T-helper 1 cell treated with Interleukin-12 subunit alpha and Interleukin-12 subunit beta and Interleukin-4 antibody, amounts not matched to agents 30 ng/mL and 1 ng/mL, for 36 hours (primary cell): ENCODE results near the gene ARHGEF10L. TPM values are rescaled to one million over a fixed set of nuclear protein-coding genes. Genes with fewer than 3 reads are reported as not detected.

ENCODE experiments used
- intact Hi-C: fragments of 100-400 bp; cut with micrococcal nuclease; formaldehyde crosslinking; loops from one replicate; pipeline ENCODE4 v1.15.1; 2024
- total RNA-seq: library from RNA; stranded (reverse); gene quantifications from 2 replicates; pipeline ENCODE4 v1.2.3, GENCODE V29; 2022

Gene ARHGEF10L
- total RNA-seq, 1 donor from 2014 or later = not detected

DNA sequence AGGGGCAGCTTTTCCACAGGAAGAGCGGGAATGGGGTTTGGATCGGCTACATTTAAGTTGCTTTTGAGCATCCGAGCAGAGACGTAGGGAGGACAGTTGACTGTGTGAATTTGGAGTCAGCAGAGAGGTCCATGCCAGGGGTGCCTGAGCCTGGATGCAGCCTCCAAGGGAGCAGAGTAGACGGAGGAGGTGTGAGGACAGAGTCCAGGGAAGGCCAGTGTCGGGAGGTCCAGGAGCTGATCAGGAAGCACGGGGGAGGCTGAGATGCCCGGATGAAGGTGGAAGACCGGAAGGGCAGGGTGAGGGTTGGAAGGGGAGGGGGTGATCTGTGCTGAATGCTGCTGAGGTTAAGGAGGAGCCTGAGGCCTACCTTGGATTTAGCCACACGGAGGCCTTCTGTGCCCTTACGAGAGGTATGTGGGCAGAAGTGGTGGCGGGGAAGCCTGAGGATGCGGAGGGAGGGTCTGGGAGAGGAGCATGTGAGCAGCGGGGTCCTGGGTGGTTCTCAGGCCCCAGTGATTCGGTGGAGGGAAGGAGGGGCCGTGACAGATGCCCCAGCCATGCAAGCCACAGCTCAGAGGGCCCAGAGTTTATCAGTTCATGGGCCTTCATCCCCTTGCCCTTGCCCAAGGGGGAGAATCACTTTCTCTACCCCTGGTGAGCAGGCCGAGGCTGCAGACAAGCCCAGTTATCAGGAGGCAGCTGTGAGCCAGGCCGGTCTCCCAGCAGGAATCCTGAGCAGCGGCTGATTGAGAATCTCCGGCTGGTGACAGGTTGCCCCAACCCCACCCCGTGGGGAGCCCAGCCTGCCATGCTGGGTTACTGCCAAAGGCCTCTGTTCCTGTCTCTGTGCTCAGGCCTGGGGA is 161.7 kb downstream of the ARHGEF10L start:
- intact Hi-C loops = no loop called here

DNA sequence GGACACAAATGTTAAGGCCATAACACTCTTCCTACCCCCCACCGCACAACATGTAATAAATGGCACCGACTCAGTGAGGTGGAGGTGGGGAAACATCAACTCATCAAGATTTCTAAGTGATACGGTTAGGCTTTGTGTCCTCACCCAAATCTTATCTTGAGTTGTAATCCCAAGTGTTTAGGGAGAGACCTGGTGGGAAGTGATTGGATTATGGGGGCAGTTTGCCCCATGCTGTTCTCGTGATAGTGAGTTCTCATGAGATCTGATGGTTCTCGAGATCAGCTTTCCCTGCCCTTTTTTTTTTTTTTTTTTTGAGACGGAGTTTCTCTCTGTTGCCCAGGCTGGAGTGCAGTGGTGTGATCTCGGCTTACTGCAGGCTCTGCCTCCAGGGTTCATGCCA is 164.7 kb downstream of the ARHGEF10L start:
- intact Hi-C loops = no loop called here

DNA sequence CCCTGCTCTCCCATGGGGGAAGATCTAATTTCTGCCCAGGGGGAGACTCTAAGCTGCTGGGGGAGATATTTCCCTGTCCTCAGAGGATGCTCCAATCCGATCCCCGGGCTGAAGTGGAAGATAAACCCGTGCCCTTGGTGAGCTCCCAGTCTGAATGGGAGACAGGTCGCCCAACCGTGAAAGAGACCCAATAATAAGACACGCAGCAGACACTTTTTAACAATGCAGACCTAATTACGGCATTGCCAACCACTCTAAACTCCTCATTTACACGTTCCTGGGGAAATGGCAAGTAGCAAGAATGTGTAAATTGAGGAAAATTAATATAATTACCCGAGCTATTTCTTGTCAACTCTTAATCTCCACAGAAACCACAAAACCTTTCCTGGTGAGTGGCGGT is 166.9 kb downstream of the ARHGEF10L start:
- intact Hi-C loops = no loop called here

DNA sequence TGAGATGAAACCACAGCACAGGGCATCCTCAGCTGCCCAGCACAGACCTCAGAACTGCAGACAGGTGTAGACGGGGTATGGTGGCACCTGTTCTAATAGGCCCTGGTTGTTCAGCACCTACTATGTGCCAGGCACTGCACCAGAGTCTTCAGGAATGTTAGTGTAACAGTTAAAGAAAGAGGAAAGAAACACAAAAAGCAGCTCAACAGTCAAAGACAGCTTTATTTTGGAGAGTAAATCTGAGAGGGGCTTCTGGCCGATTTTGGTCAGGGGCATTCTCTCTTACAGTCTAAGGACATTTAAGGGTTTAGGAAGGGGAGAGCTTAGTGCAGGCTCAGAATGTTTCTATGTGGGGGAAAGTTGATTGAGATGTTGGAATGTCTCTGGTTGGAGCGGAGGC is 170.5 kb downstream of the ARHGEF10L start:
- intact Hi-C loops = no loop called here

DNA sequence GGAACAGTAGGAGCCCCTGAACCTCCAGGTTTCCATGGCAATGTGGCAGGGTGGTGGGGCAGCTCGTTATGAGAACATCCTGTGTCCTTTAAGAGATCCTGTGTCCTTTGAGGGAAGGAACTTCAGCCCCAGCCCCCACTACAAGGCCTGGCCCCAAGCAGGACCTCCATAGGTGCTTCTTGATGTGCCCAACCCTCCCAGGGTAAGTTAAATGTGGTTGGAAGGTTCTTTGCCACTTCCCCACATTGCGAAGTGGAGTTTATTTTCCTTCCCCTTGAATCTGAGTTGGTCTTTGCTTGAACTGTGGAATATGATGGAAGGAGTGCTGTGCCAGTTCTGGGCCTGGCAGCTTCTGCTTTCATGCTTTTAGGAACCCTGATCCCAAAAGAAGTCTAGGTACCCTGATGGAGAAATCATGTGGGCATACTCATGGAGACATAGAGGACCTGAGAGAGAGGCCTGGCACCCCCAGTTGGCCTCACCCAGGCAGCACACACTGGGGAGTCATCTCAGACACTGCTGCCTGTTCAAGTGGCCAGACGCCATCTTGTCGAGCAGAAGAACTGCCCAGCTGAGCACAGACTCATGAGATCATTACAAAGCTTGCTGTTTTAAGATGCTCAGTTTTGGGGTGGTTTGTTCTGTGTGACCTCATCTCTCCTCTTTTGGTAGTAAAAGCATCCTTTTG is 171.5 kb downstream of the ARHGEF10L start:
- intact Hi-C loops = no loop called here

DNA sequence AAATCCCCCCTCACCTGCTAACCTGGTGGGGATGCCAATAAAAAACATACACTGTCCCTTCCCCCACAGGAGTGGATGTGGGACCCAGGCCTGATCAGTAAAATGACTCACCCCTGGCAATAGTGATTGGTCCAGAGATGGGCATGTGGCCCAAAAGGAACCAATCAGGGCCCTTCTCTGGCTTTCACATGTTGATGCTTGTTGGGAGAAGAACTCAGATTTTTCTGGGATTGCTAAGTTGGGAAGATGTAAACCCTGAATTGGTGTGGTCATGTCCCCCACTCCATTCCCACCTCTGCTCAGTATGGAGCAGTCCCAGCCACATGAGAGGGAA is 172.0 kb downstream of the ARHGEF10L start:
- intact Hi-C loops = no loop called here

DNA sequence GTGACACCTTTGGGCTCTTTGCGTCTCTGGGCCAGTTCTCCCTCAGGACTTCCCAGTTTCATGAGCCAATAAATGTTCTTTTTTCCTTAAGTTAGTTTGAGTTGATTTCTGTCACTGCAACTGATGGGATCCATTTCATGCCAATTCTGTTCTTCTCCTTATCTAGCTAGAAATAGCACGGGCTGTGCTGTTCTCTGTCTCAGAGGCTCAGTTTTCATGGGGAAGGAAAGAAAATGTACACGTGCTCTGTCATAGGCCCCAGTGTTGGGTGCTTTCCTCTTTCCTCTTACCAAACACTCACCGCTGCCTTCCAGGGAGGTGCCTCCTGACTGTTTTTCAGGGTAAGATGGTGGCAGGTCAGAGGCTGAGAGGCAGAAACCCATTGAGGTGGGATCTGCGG is 172.4 kb downstream of the ARHGEF10L start:
- intact Hi-C loops = no loop called here

DNA sequence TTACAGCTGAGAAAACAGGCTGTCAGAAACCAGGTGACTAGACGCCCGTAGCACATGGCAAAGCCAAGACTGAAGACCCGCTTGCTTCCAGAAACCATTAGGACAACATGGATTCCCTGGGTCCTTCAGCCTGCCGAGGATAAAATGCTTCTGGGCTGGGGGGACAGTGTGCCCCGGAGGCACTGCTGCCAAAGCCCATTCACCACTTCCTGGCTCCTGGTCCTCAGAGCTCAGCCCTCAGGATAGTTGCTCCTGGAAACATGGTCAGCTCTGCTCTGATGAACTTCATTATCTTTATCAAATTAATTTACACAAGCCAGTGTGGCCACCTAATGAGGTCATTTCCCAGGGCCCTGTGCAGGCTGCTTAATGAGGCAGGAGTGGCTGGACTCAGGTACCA is 174.5 kb downstream of the ARHGEF10L start:
- intact Hi-C loops = no loop called here

DNA sequence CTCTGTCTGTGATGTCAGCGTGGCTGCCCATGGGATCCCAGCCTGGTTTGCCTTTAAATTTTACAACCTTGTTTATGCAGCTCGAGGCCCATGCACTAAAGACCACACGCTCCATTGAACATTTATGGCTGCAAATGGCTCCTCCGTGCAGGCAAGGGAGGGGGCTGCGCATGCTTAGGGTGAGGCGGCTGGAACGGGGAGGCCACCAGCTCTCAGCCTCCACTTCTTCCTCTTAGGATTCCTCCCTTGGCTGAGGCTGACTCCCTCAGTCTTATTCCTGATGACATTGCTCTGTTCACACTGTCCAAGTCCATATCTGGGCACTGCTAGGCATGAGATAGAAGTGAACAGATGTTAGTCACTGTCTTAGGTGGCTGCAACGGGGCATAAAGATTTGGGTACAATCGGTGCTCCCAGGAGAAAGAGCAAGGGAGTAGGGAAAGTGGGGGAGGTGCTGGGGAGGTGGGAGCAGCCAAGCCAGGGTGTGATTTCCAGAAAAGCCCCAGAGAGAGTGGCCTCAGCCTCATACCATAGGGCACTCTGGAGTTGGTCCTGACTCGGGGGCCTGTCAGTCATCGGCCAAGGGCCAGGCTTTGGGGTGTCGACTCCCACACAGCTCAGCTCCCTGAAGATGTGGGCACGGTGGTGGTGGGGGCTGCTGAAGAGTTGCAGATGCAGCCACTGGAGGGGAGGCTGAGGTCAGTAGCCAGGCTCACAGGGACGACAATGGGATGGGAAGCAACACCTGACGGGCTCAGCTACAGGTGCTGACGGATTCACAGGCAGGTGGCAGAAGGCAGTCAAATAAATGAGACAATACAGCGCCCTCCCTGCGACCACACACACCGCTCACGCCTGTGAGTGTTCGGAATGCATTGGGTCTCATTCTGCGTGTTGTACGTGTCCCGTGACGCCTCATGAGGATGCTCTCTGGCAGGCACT is 178.4 kb downstream of the ARHGEF10L start:
- intact Hi-C loops = no loop called here

DNA sequence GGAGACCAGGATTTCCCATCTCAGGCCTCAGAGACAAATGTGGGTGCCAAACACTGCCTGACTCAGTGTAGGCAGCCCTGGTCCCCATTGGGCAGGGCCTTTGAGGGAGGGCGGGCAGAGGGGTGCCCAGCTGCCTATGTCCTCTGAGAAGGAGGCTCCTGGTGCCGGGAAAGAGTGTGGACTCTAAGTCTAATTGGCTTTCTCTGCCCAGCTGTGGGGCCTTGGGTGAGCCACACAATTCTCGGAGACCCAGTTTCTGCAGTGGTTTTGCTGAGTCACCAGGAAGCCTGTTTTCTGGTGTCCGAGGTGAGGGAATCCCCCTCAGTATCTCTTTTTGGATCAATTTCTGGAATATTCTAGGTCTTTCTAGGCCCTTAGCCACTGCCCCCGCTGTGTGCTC is 180.4 kb downstream of the ARHGEF10L start:
- intact Hi-C loops = no loop called here

DNA sequence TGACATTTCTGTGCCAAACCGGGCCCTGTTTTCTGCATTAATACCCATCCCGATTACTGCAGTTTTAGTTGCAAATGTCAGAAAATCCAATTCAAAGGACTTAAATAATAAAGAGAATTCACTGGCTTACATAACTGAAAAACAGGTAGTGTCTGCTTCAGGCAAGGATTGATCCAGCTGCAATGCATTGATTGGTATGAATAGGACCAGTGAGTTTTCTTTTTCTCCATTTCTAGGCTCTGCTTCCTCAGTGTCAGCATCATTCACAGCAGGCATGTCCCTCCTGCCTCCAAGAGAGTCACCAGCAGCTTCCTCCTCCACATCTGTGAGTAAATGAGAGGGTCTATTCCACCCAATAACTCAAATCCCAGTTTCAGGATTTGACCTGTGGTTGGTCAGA is 181.9 kb downstream of the ARHGEF10L start:
- intact Hi-C loops = no loop called here

DNA sequence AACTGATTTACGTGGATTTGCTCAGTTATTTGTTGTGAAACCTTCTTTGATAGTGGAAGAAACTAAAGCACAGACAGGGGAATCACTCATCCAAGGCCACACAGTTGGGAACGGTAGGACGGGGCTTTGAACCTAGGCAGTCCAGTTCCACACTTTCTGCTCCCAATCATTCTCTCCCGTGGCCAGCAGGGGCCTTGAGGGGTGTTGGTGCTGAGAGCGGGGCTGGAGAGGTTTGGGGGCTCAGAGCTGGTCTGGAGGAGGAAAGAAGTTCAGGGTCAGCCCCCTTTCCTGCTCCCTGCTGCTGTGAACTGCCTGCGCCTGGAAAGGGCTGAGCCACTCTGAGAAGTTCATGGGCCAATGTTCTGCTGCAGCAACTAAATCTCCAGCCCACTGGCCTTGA is 184.2 kb downstream of the ARHGEF10L start:
- intact Hi-C loops = no loop called here

DNA sequence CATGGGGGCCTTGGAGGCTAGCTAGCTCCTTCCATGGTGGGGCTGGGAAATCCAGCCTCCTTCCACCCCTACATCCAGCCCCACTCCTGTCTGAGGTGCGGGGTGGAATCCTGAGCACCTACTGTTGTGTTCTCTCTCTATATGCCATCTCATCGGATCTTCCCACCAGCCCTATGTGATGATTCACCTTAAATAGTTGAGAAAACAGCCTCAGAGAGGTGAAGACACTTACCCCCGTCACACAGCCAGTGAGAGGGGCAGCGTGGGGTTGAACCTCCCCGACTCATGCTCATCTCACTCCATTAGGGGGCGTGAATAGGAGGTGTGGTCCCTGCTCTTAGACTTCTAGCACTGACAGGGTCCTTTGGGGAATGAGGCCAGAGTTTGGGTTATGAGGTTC is 184.7 kb downstream of the ARHGEF10L start:
- intact Hi-C loops = no loop called here

DNA sequence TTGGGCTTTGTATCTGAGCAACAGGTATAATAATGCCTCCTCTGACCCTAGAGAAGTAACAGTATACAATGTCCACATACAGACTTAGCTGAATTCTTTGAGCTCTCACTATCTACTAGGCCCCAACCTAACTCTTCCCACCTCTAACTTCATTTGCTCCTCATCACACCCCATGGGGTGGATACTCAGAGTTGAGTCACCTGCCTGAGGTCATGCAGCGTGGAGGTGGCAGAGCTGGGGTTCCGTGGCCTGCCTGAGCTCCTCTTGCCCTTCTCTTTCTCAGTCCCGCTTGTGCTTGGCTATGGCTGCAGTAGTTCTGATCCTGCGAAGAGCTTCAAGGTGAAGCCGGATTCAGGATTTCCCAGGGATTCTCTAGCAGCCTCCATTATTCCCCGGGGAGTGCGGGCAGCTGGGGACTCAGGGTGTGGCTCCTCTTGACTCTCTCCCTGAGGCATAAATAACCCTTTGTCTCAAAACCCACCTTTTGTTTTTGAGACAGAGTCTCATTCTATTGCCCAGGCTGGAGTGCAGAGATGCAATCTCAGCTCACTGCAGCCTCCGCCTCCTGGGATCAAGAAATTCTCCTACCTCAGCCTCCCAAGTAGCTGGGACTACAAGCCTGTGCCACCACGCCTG is 185.7 kb downstream of the ARHGEF10L start:
- intact Hi-C loops = no loop called here

DNA sequence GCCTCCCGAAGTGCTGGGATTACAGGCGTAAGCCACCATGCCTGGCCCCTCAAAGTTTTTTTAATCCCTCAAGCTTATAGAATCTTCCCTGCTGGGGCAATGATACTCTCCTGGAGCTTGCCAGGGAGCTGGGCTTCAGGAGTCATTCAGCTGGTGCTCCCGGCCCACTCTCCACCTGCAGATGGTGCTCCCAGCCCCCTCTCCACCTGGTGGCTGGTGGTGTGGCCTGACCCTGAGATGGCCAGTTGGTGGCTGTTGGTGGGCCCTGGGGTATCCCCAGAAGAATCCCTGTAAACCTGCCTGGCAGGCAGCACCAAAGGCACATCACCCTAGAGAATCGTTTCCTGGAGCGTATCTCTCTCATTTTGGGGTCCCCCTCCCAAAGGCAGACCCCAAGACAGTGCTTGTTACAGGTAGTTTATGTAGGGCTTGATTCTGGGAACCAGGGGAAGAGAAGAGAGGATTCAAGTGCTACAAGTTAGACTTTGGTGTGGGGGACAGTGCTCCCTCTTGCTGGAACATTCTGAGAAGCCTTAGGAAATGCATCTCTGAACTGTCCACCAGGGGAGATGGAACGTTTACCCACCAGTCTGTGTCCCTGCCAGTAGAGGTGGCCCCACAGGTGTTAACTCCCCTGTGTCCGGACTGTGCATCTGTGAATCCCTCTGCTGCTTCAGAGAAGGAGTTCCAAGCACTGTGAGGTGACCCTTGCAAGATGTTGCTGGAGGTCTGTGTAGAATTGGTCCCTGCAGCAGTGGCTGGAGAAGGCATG is 186.5 kb downstream of the ARHGEF10L start:
- intact Hi-C loops = no loop called here

DNA sequence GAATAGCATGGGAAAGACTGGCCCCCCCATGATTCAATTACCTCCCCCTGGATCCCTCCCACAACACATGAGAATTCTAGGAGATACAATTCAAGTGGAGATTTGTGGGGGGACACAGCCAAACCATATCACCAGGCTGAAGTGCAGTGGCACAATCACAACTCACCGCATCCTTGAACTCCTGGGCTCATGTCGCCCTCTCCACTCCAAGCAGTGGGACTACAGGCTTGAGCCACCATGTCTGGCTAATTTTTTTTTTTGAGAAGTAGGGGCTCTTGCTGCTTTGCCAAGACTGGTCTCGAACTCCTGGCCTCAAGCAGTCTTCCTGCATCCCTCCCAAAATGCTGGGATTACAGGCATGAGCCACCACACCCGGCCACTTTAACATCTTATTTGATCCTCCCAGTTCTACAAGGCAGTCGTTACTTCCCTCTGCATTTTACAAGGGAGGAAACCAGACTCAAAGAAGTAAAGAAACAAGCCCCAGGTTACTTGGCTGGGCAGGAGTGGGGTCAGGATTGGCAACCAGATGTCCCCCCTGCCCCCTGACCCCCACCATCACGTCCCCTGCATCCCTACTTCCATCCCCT is 188.7 kb downstream of the ARHGEF10L start:
- intact Hi-C loops = no loop called here

DNA sequence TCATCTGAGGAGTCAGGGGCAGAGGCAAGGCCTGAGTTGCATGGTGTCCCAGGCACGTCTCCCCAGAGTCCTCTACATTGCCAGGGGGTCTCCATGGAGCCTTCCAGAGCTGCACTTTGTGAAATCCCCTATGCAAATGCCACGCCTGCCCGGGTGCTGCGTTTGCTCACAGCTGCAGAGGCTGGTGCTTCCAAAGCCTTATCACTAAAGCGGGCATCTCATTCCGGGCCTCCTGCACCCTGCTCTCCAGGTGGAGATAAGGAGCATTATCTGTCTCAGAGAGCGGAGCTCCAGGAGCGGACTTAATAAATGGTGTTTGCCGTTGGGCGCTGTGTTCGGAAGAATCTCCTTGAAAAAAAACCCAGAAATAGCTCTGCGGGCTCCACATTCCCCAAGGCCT is 189.8 kb downstream of the ARHGEF10L start:
- intact Hi-C loops = no loop called here

DNA sequence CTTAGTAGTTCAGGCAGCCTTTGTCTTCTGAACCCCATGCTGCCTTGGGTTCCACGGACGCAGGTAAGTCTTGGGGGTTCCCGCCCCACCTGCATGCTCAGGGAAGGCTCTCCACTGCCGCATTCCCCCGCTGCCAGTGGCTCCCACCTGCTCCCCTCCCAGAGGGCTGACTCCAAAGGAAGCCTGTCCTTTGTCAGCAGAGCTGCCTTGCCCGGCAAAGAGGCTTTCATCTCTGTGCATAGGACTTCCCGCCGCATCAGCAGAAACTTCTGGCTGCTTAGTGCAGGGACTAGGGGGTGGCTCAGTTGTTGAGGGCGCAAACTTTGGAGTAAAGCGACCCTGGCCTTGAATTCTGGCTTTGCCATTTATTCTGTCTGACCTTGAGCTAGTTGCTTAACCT is 190.4 kb downstream of the ARHGEF10L start:
- intact Hi-C loops = no loop called here

DNA sequence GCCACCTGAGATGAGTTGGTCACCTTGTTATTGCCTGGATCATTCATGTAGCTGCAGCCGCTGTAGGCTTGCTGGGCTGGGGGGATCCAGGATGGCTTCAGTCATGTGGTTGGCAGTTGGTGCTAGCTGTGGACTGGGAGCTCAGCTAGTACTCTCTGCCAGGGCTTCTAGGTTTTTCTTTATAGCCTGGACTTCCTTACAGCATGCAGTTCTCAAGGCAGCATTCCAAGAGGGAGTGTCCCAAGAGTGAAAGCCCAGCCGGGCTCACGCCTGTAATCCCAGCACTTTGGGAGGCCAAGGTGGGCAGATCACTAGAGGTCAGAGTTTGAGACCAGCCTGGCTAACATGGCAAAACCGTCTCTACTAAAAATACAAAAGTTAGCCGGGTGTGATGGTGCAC is 192.0 kb downstream of the ARHGEF10L start:
- intact Hi-C loops = no loop called here

DNA sequence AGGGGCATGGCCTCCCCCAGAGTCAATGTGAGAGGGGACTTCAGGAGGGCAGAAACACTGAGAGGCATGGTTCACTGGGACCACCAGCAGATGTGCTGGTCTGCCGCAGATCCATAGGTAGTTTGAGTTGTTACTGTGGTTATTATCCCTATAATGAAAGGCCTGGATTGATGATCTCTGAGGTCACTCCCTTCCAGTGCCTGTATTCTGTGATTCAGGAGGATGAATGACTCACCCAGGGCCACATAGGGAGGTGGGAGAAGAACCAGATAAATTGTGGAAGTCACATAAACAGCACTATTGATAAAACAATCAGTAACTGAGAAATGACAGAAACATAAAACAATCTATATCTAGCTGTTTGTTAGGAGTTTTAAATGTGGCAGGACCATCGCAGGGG is 193.0 kb downstream of the ARHGEF10L start:
- intact Hi-C loops = no loop called here
